Duodenal mucosa (tissue), 2 donors: ENCODE measurements around the gene GLG1.
"Not testable (repeated sequence)": the region's sequence is repeated elsewhere in the genome, so short reads cannot be mapped to it uniquely, and the experiment has no call there.

ENCODE experiments used
- H3K27ac ChIP-seq: one replicate; pipeline ENCODE4 v1.7.0; 2013; ENCODE audit warnings: low read depth, low read length
- H3K27me3 ChIP-seq, 2 donors: one replicate each; pipeline ENCODE4 v1.7.0; 2013; ENCODE audit warnings: low read length in 2 of 2, control low read depth in 1 of 2; ENCODE audit not compliant: insufficient read depth in 2 of 2, control insufficient read depth in 1 of 2
- H3K36me3 ChIP-seq, 2 donors: one replicate each; pipeline ENCODE4 v1.7.0; 2013; ENCODE audit warnings: low read length in 2 of 2, control low read depth in 1 of 2; ENCODE audit not compliant: insufficient read depth in 2 of 2, control insufficient read depth in 1 of 2
- H3K4me1 ChIP-seq, 2 donors: one replicate each; pipeline ENCODE4 v1.7.0; 2013; ENCODE audit warnings: low read length in 2 of 2, control low read depth in 1 of 2; ENCODE audit not compliant: insufficient read depth in 2 of 2, control insufficient read depth in 1 of 2
- H3K4me3 ChIP-seq, 2 donors: one replicate each; pipeline ENCODE4 v1.7.0; 2013; ENCODE audit warnings: low read length in 2 of 2, low read depth in 1 of 2
- H3K9ac ChIP-seq, 2 donors: one replicate each; pipeline ENCODE4 v1.7.0; 2013; ENCODE audit warnings: low read length in 2 of 2, low read depth in 1 of 2
- H3K9me3 ChIP-seq, 2 donors: one replicate each; pipeline ENCODE4 v1.7.0; 2013; ENCODE audit warnings: low read length in 2 of 2, control low read depth in 1 of 2; ENCODE audit not compliant: control insufficient read depth in 1 of 2

GLG1 gene

GRCh38 chr16:74563828-74564263 lies 43.1 kb downstream of the GLG1 start:
- H3K4me1 ChIP-seq: peaks cover 4 to 5% of the 10 kb centered on the region in 2 donors
- H3K27me3 ChIP-seq: no peaks in the 10 kb centered on the region
- H3K9ac ChIP-seq: no peak overlapping the region
- H3K9me3 ChIP-seq: no peaks in the 10 kb centered on the region
- H3K4me3 ChIP-seq: no peak overlapping the region
- H3K27ac ChIP-seq: no peak overlapping the region
- no peaks in the 10 kb centered on the region for H3K36me3 ChIP-seq

GRCh38 chr16:74562117-74562516 lies 44.8 kb downstream of the GLG1 start:
- no peak overlapping the region for H3K27ac ChIP-seq
- H3K4me1 ChIP-seq: peaks cover 0 to 4% of the 10 kb centered on the region in 2 donors
- H3K9ac ChIP-seq: no peak overlapping the region

GRCh38 chr16:74561626-74562025 lies 45.3 kb downstream of the GLG1 start:
- H3K4me1 ChIP-seq: peaks cover 0 to 4% of the 10 kb centered on the region in 2 donors
- no peak overlapping the region for H3K9ac ChIP-seq
- no peaks in the 10 kb centered on the region for H3K36me3 ChIP-seq
- no peak overlapping the region for H3K4me3 ChIP-seq
- H3K9me3 ChIP-seq: no peaks in the 10 kb centered on the region
- no peaks in the 10 kb centered on the region for H3K27me3 ChIP-seq
- no peak overlapping the region for H3K27ac ChIP-seq

More at GRCh38 chr16:74562117-74562516, 44.8 kb downstream of the GLG1 start:
- no peaks in the 10 kb centered on the region for H3K27me3 ChIP-seq
- no peaks in the 10 kb centered on the region for H3K9me3 ChIP-seq
- H3K36me3 ChIP-seq: no peaks in the 10 kb centered on the region
- H3K4me3 ChIP-seq: no peak overlapping the region

- H3K9me3 ChIP-seq: no peaks in the 10 kb centered on the region
- H3K9ac ChIP-seq: no peak overlapping the region
- no peaks in the 10 kb centered on the region for H3K27me3 ChIP-seq
- H3K27ac ChIP-seq: no peak overlapping the region
- no peaks in the 10 kb centered on the region for H3K36me3 ChIP-seq
- H3K4me1 ChIP-seq: peaks cover 0 to 4% of the 10 kb centered on the region in 2 donors
- no peak overlapping the region for H3K4me3 ChIP-seq
Observed at GRCh38 chr16:74560912-74561311, 46.0 kb downstream of the GLG1 start.

- no peak overlapping the region for H3K9ac ChIP-seq
- no peaks in the 10 kb centered on the region for H3K36me3 ChIP-seq
- H3K4me1 ChIP-seq: no peaks in the 10 kb centered on the region
- no peak overlapping the region for H3K4me3 ChIP-seq
- no peaks in the 10 kb centered on the region for H3K9me3 ChIP-seq
- H3K27ac ChIP-seq: no peak overlapping the region
- H3K27me3 ChIP-seq: no peaks in the 10 kb centered on the region
Observed at GRCh38 chr16:74558873-74559272, 48.0 kb downstream of the GLG1 start.

- no peaks in the 10 kb centered on the region for H3K27me3 ChIP-seq
- H3K4me1 ChIP-seq: no peaks in the 10 kb centered on the region
- no peak overlapping the region for H3K4me3 ChIP-seq
- H3K27ac ChIP-seq: no peak overlapping the region
- H3K9ac ChIP-seq: no peak overlapping the region
- H3K36me3 ChIP-seq: no peaks in the 10 kb centered on the region
- H3K9me3 ChIP-seq: no peaks in the 10 kb centered on the region
Observed at GRCh38 chr16:74557275-74557674, 49.6 kb downstream of the GLG1 start.

GRCh38 chr16:74556375-74556922 lies 50.5 kb downstream of the GLG1 start:
- H3K9ac ChIP-seq: no peak overlapping the region
- H3K4me1 ChIP-seq: no peaks in the 10 kb centered on the region
- no peaks in the 10 kb centered on the region for H3K27me3 ChIP-seq
- no peak overlapping the region for H3K4me3 ChIP-seq
- no peaks in the 10 kb centered on the region for H3K36me3 ChIP-seq
- H3K9me3 ChIP-seq: no peaks in the 10 kb centered on the region
- no peak overlapping the region for H3K27ac ChIP-seq

- H3K36me3 ChIP-seq, H3K27ac ChIP-seq, H3K9ac ChIP-seq, H3K4me1 ChIP-seq, H3K27me3 ChIP-seq, H3K4me3 ChIP-seq, H3K9me3 ChIP-seq: not testable (repeated sequence)
Observed at GRCh38 chr16:74552357-74552756, 54.6 kb downstream of the GLG1 start.

- H3K27ac ChIP-seq, H3K27me3 ChIP-seq, H3K4me1 ChIP-seq, H3K4me3 ChIP-seq, H3K9ac ChIP-seq, H3K36me3 ChIP-seq, H3K9me3 ChIP-seq: not testable (repeated sequence)
Observed at GRCh38 chr16:74550227-74551019, 56.5 kb downstream of the GLG1 start.

GRCh38 chr16:74546112-74546511 lies 60.8 kb downstream of the GLG1 start:
- not testable (repeated sequence) for H3K36me3 ChIP-seq, H3K4me3 ChIP-seq, H3K27me3 ChIP-seq

More at GRCh38 chr16:74546112-74546511, 60.8 kb downstream of the GLG1 start:
- H3K4me1 ChIP-seq, H3K27ac ChIP-seq, H3K9ac ChIP-seq, H3K9me3 ChIP-seq: not testable (repeated sequence)
